Neural cell (in vitro differentiated cells): ENCODE measurements around the gene DPF3. TPM values are rescaled to one million over a fixed set of nuclear protein-coding genes. Genes with fewer than 3 reads are reported as not detected.

Experiments used
- H2AFZ ChIP-seq: fragments of 200-600, 300-800 bp; sonication (generic), shearing (Covaris generic); 2 replicates; pipeline ENCODE4 v1.6.0; 2014; ENCODE audit warnings: low read depth, mild to moderate bottlenecking, antibody characterized with exemption, low read length, moderate library complexity
- H3F3A ChIP-seq: fragments of 200-600 bp; shearing (Covaris generic); 2 replicates; pipeline ENCODE4 v1.6.1; 2016; ENCODE audit warnings: mild to moderate bottlenecking, moderate library complexity, mixed read lengths, antibody characterized with exemption, low read length; ENCODE audit not compliant: insufficient read depth, poor library complexity, severe bottlenecking
- H3K27ac ChIP-seq: fragments of 200-600, 300-800 bp; sonication (generic), shearing (Covaris generic); 2 replicates; pipeline ENCODE4 v1.5.1; 2014; ENCODE audit warnings: mild to moderate bottlenecking, low read length, moderate library complexity
- H3K27me3 ChIP-seq: fragments of 300-800, 200-600 bp; sonication (generic), shearing (Covaris generic); 2 replicates; pipeline ENCODE4 v1.6.0; 2014; ENCODE audit warnings: mild to moderate bottlenecking, low read depth, low read length, moderate library complexity; ENCODE audit not compliant: insufficient read depth
- H3K36me3 ChIP-seq: fragments of 300-800, 200-600 bp; sonication (generic), shearing (Covaris generic); 2 replicates; pipeline ENCODE4 v1.5.1; 2014; ENCODE audit warnings: mild to moderate bottlenecking, antibody characterized with exemption, low read length, moderate library complexity; ENCODE audit not compliant: insufficient read depth
- H3K4me2 ChIP-seq: fragments of 300-800, 200-600 bp; sonication (generic), shearing (Covaris generic); 2 replicates; pipeline ENCODE4 v1.6.0; 2014; ENCODE audit warnings: mild to moderate bottlenecking, low read length
- H3K4me3 ChIP-seq: fragments of 300-800, 200-600 bp; sonication (generic), shearing (Covaris generic); 2 replicates; pipeline ENCODE4 v1.5.1; 2014; ENCODE audit warnings: mild to moderate bottlenecking, low read length, moderate library complexity
- H3K79me2 ChIP-seq: fragments of 200-600 bp; shearing (Covaris generic); replicated peaks from 2 replicates; pipeline ENCODE4 v1.6.0; 2014; ENCODE audit warnings: mild to moderate bottlenecking, low read length, moderate library complexity; ENCODE audit not compliant: insufficient read depth
- H3K9ac ChIP-seq: fragments of 300-800, 200-600 bp; sonication (generic), shearing (Covaris generic); 2 replicates; pipeline ENCODE4 v1.6.1; 2016; ENCODE audit warnings: mild to moderate bottlenecking, low read length, mixed read lengths
- H3K9me2 ChIP-seq: fragments of 200-600 bp; shearing (Covaris generic); 2 replicates; pipeline ENCODE4 v1.6.1; 2016; ENCODE audit warnings: mild to moderate bottlenecking, low read length, mixed read lengths; ENCODE audit not compliant: insufficient read depth
- H3K9me3 ChIP-seq: fragments of 200-600, 300-800 bp; sonication (generic), shearing (Covaris generic); 2 replicates; pipeline ENCODE4 v1.6.1; 2016; ENCODE audit warnings: mild to moderate bottlenecking, mixed run types, low read length, moderate library complexity, mixed read lengths
- H4K20me1 ChIP-seq: fragments of 200-600 bp; shearing (Covaris generic); 2 replicates; pipeline ENCODE4 v1.6.1; 2016; ENCODE audit warnings: mild to moderate bottlenecking, mixed run types; ENCODE audit not compliant: insufficient read depth
- EP300 ChIP-seq: fragments of 450-650 bp; conservative IDR thresholded peaks from 2 replicates; pipeline ENCODE4 v1.6.1; 2014; ENCODE audit warnings: antibody characterized with exemption, mild to moderate bottlenecking, moderate library complexity; ENCODE audit not compliant: poor library complexity, severe bottlenecking
- EZH2 ChIP-seq: fragments of 200-600, 300-800 bp; shearing (Covaris generic), sonication (generic); IDR thresholded peaks from 2 replicates; pipeline ENCODE4 v1.6.1; 2014; ENCODE audit warnings: antibody characterized with exemption, low read length, borderline replicate concordance, mild to moderate bottlenecking; ENCODE audit not compliant: insufficient read depth, poor library complexity, severe bottlenecking
- MXI1 ChIP-seq: fragments of 450-650 bp; conservative IDR thresholded peaks from 2 replicates; pipeline ENCODE4 v1.6.1; 2014; ENCODE audit warnings: antibody characterized with exemption, mild to moderate bottlenecking; ENCODE audit not compliant: poor library complexity, severe bottlenecking
- POLR2AphosphoS5 ChIP-seq: IDR thresholded peaks from 2 replicates; pipeline ENCODE4 v1.6.1; 2012
- RAD21 ChIP-seq: fragments of 450-650 bp; conservative IDR thresholded peaks from 2 replicates; pipeline ENCODE4 v1.6.1; 2014; ENCODE audit warnings: antibody characterized with exemption, mild to moderate bottlenecking, moderate library complexity
- SMC3 ChIP-seq: fragments of 450-650 bp; conservative IDR thresholded peaks from 2 replicates; pipeline ENCODE4 v1.6.1; 2014; ENCODE audit warnings: antibody characterized with exemption, mild to moderate bottlenecking, moderate library complexity; ENCODE audit not compliant: poor library complexity
- TAF1 ChIP-seq: IDR thresholded peaks from 2 replicates; pipeline ENCODE4 v1.6.1; 2012; ENCODE audit warnings: low read depth
- polyA plus RNA-seq: library from polyadenylated mRNA; depleted of rRNA; stranded (reverse); fragments of >200 nt; gene quantifications from 2 replicates; pipeline ENCODE4 v1.2.3, GENCODE V29; 2014
- TF ChIP-seq, protein P1 (sequence below): fragments of 450-650 bp; IDR thresholded peaks from 2 replicates; pipeline ENCODE4 v1.5.1; 2014; ENCODE audit warnings: antibody characterized with exemption, mild to moderate bottlenecking, moderate library complexity; ENCODE audit not compliant: poor library complexity, severe bottlenecking
- TF ChIP-seq, protein P2 (sequence below): IDR thresholded peaks from 2 replicates; pipeline ENCODE4 v1.6.1; 2012; ENCODE audit warnings: borderline replicate concordance

Gene DPF3
- polyA plus RNA-seq, 1 donor from 2014 or later = 2.9 TPM

DNA sequence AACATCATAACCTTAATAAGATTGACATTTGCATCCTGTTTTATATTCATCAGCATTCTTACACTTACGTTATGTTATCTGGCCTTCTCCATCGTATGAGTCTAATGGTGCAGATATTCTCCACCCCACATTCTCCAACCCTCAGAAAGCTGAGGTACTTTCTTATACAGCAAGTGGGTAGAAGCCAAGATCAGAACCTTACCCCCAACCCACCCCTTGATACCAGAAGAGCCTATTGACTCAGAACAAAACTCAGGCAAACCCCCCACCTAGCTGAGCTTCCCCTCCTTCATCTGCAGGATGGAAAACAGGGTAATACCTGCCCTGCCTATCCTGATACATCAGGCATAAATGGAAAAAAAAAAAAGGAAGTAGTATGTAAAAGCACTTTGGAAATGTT lies 77.6 kb downstream of the DPF3 start:
- no peaks in the 10 kb centered on the region for H4K20me1 ChIP-seq
- H3K9ac ChIP-seq = no peak overlapping the region
- H3K4me2 ChIP-seq = no peak overlapping the region
- H3K27me3 ChIP-seq = no peaks in the 10 kb centered on the region
- H3F3A ChIP-seq = no peaks in the 10 kb centered on the region
- H3K79me2 ChIP-seq = no peaks in the 10 kb centered on the region
- H3K9me2 ChIP-seq = no peaks in the 10 kb centered on the region
- H3K4me3 ChIP-seq = no peak overlapping the region
- H3K36me3 ChIP-seq = no peaks in the 10 kb centered on the region
- no peak overlapping the region for H3K27ac ChIP-seq
- no peaks in the 10 kb centered on the region for H3K9me3 ChIP-seq
- no peak overlapping the region for H2AFZ ChIP-seq
- TF ChIP-seq SMC3 = no peak
- TF ChIP-seq MXI1 = no peak
- TF ChIP-seq, protein P1, sequence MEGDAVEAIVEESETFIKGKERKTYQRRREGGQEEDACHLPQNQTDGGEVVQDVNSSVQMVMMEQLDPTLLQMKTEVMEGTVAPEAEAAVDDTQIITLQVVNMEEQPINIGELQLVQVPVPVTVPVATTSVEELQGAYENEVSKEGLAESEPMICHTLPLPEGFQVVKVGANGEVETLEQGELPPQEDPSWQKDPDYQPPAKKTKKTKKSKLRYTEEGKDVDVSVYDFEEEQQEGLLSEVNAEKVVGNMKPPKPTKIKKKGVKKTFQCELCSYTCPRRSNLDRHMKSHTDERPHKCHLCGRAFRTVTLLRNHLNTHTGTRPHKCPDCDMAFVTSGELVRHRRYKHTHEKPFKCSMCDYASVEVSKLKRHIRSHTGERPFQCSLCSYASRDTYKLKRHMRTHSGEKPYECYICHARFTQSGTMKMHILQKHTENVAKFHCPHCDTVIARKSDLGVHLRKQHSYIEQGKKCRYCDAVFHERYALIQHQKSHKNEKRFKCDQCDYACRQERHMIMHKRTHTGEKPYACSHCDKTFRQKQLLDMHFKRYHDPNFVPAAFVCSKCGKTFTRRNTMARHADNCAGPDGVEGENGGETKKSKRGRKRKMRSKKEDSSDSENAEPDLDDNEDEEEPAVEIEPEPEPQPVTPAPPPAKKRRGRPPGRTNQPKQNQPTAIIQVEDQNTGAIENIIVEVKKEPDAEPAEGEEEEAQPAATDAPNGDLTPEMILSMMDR = no peak
- no peak for TF ChIP-seq RAD21
- TF ChIP-seq TAF1 = no peak
- TF ChIP-seq EZH2 = no peak
- no peak for TF ChIP-seq EP300
- no peak for TF ChIP-seq POLR2AphosphoS5
- TF ChIP-seq, protein P2, sequence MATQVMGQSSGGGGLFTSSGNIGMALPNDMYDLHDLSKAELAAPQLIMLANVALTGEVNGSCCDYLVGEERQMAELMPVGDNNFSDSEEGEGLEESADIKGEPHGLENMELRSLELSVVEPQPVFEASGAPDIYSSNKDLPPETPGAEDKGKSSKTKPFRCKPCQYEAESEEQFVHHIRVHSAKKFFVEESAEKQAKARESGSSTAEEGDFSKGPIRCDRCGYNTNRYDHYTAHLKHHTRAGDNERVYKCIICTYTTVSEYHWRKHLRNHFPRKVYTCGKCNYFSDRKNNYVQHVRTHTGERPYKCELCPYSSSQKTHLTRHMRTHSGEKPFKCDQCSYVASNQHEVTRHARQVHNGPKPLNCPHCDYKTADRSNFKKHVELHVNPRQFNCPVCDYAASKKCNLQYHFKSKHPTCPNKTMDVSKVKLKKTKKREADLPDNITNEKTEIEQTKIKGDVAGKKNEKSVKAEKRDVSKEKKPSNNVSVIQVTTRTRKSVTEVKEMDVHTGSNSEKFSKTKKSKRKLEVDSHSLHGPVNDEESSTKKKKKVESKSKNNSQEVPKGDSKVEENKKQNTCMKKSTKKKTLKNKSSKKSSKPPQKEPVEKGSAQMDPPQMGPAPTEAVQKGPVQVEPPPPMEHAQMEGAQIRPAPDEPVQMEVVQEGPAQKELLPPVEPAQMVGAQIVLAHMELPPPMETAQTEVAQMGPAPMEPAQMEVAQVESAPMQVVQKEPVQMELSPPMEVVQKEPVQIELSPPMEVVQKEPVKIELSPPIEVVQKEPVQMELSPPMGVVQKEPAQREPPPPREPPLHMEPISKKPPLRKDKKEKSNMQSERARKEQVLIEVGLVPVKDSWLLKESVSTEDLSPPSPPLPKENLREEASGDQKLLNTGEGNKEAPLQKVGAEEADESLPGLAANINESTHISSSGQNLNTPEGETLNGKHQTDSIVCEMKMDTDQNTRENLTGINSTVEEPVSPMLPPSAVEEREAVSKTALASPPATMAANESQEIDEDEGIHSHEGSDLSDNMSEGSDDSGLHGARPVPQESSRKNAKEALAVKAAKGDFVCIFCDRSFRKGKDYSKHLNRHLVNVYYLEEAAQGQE = no peak

DNA sequence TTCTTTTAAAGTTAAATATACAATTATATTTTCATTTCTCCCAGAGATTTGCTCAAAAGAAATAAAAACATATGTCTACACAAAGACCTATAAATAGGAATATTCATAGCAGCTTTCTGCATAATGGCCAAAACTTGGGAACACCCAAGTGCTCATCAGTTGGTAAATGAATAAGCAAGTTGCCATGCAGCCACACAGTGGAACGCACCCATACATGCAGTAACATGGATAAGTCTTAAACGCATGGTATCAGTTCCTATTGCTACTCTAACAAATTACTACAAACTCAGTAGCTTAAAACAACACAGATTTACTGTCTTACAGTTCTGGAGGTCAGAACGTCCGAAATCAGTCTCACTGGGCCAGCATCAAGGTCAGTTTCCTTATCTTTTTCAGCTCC lies 78.5 kb downstream of the DPF3 start:
- H3K27me3 ChIP-seq = no peaks in the 10 kb centered on the region
- no peak overlapping the region for H3K4me2 ChIP-seq
- H3K79me2 ChIP-seq = no peaks in the 10 kb centered on the region
- no peak overlapping the region for H3K4me3 ChIP-seq
- no peaks in the 10 kb centered on the region for H3K36me3 ChIP-seq
- no peak overlapping the region for H3K9ac ChIP-seq
- no peak overlapping the region for H3K27ac ChIP-seq
- no peaks in the 10 kb centered on the region for H3K9me2 ChIP-seq
- TF ChIP-seq, protein P2 = no peak
- TF ChIP-seq POLR2AphosphoS5 (no peak), EZH2 (no peak), EP300 (no peak), TAF1 (no peak)
- TF ChIP-seq, protein P1 = no peak
- no peak overlapping the region for H2AFZ ChIP-seq
- no peaks in the 10 kb centered on the region for H3K9me3 ChIP-seq
- no peaks in the 10 kb centered on the region for H4K20me1 ChIP-seq
- no peaks in the 10 kb centered on the region for H3F3A ChIP-seq
